Measurements from ENCODE around the gene RCAN3.

GRCh38 chr1:24498589-24498988 lies 4.0 kb upstream of the RCAN3 start:
- TF ChIP-seq CTCF (IDR thresholded peaks at IDR 0.05): no peak
- TF ChIP-seq POLR2AphosphoS5 (IDR thresholded peaks at IDR 0.05; ENCODE audit: low read depth, low read length): no peak
- no peak for TF ChIP-seq SIN3A (IDR thresholded peaks at IDR 0.05; ENCODE audit: borderline replicate concordance, insufficient read depth, low read depth, low read length)
- no peak for TF ChIP-seq TCF7L2 (IDR thresholded peaks at IDR 0.05; ENCODE audit: low read depth, low read length)
- TF ChIP-seq REST (IDR thresholded peaks at IDR 0.05; ENCODE audit: insufficient read depth in 1 of 2, low read depth in 2 of 2, low read length in 1 of 2): no peak
